HepG2 (cell line): ENCODE measurements around the gene PYCR2. TPM values are rescaled to one million over a fixed set of nuclear protein-coding genes. Genes with fewer than 3 reads are reported as not detected.

Experiments
- ARID5B ChIP-seq: IDR thresholded peaks from 2 replicates; pipeline ENCODE4 v1.4.0; 2020; ENCODE audit warnings: mild to moderate bottlenecking, missing genetic modification reagents
- ASH2L ChIP-seq: fragments of 300-600, 200-600 bp; sonication (generic); IDR thresholded peaks from 2 replicates; pipeline ENCODE4 v1.7.0; 2017; ENCODE audit warnings: low read depth, mild to moderate bottlenecking, moderate library complexity, mixed read lengths, low read length; ENCODE audit not compliant: insufficient read length
- BORCS8-MEF2B ChIP-seq: sonication (generic); formaldehyde crosslinking; IDR thresholded peaks from 2 replicates; pipeline ENCODE4 v1.8.0; 2022; ENCODE audit warnings: mild to moderate bottlenecking, missing genetic modification reagents
- HNRNPLL ChIP-seq: fragments of 200-400 bp; formaldehyde crosslinking; IDR thresholded peaks from 2 replicates; pipeline ENCODE4 v1.6.1; 2017; ENCODE audit warnings: mild to moderate bottlenecking, low read depth, low read length; ENCODE audit not compliant: poor library complexity, severe bottlenecking
- KLF16 ChIP-seq, 2 experiments: sonication (generic) in 1 of 2; formaldehyde crosslinking in 1 of 2; IDR thresholded peaks; 2 replicates each; pipeline versions ENCODE4 v1.6.1 to v1.8.0; 2016 to 2023; ENCODE audit warnings: missing genetic modification reagents in 2 of 2, missing compliant biosample characterization in 1 of 2
- MAZ ChIP-seq, 2 experiments: sonication (generic) in 1 of 2; formaldehyde crosslinking in 1 of 2; IDR thresholded peaks; 2 replicates each; pipeline versions ENCODE4 v1.5.0 to v1.6.1; 2012 to 2020; ENCODE audit warnings: low read depth in 2 of 2, mild to moderate bottlenecking in 2 of 2, borderline replicate concordance in 1 of 2, improper control_type of control experiment in 1 of 2, low read length in 1 of 2, missing genetic modification reagents in 1 of 2, moderate library complexity in 1 of 2
- MTA1 ChIP-seq: sonication (generic); formaldehyde crosslinking; IDR thresholded peaks from 2 replicates; pipeline ENCODE4 v1.4.0; 2020; ENCODE audit warnings: missing genetic modification reagents, mild to moderate bottlenecking, borderline replicate concordance
- PBX2 ChIP-seq: IDR thresholded peaks from 2 replicates; pipeline ENCODE4 v1.6.1; 2016; ENCODE audit warnings: control low read depth
- ZBTB7A ChIP-seq: sonication (generic); formaldehyde crosslinking; IDR thresholded peaks from 2 replicates; pipeline ENCODE4 v1.8.0; 2022; ENCODE audit warnings: mild to moderate bottlenecking, missing genetic modification reagents
- ZNF124 ChIP-seq: sonication (generic); formaldehyde crosslinking; IDR thresholded peaks from 2 replicates; pipeline ENCODE4 v1.4.0; 2020; ENCODE audit warnings: missing genetic modification reagents
- ZNF138 ChIP-seq: sonication (generic); formaldehyde crosslinking; IDR thresholded peaks from 2 replicates; pipeline ENCODE4 v1.5.0; 2020; ENCODE audit warnings: mild to moderate bottlenecking, low read depth, missing genetic modification reagents
- ZNF30 ChIP-seq: sonication (generic); formaldehyde crosslinking; IDR thresholded peaks from 2 replicates; pipeline ENCODE4 v1.5.0; 2020; ENCODE audit warnings: mild to moderate bottlenecking, missing genetic modification reagents
- ZNF446 ChIP-seq: sonication (generic); formaldehyde crosslinking; IDR thresholded peaks from 2 replicates; pipeline ENCODE4 v1.5.0; 2020; ENCODE audit warnings: mild to moderate bottlenecking, missing genetic modification reagents
- ZNF605 ChIP-seq: sonication (generic); formaldehyde crosslinking; IDR thresholded peaks from 2 replicates; pipeline ENCODE4 v1.8.0; 2022; ENCODE audit warnings: mild to moderate bottlenecking, missing genetic modification reagents
- ZNF7 ChIP-seq: IDR thresholded peaks from 2 replicates; pipeline ENCODE4 v1.6.1; 2016; ENCODE audit warnings: missing biosample characterization, missing genetic modification reagents
- ZNF761 ChIP-seq: sonication (generic); formaldehyde crosslinking; conservative IDR thresholded peaks from 2 replicates; pipeline ENCODE4 v1.4.0; 2020; ENCODE audit warnings: mild to moderate bottlenecking, missing genetic modification reagents
- polyA plus RNA-seq, 8 experiments: library from polyadenylated mRNA; depleted of rRNA in 3 of 8; stranded (reverse) in 7 of 8; unstranded in 1 of 8; fragments of >200 nt; fragmentation: Illumina TruSeq in 4 of 8; extraction: Trizol in 4 of 8; gene quantifications; 2 replicates each; pipeline versions ENCODE4 v1.2.1 to v1.2.3, GENCODE V29; 2011 to 2016; ENCODE audit warnings: low read depth in 4 of 8, missing spikeins in 1 of 8, mixed read lengths in 1 of 8; ENCODE audit not compliant: insufficient read depth in 1 of 8
- total RNA-seq, 5 experiments: library from RNA; depleted of rRNA; stranded (reverse); fragments of >200 nt; fragmentation: Illumina TruSeq; extraction: Trizol; gene quantifications; 2 replicates each; pipeline ENCODE4 v1.2.3, GENCODE V29; 2016; ENCODE audit warnings: low read depth in 1 of 5
- TF ChIP-seq, protein P1 (sequence below): sonication (generic); formaldehyde crosslinking; IDR thresholded peaks from 2 replicates; pipeline ENCODE4 v1.5.1; 2020; ENCODE audit warnings: missing genetic modification reagents, mild to moderate bottlenecking, borderline replicate concordance
- TF ChIP-seq, protein P2 (sequence below): IDR thresholded peaks from 2 replicates; pipeline ENCODE4 v1.6.1; 2016; ENCODE audit warnings: missing genetic modification reagents, missing compliant biosample characterization
- TF ChIP-seq, protein P3 (sequence below): sonication (generic); formaldehyde crosslinking; IDR thresholded peaks from 2 replicates; pipeline ENCODE4 v1.4.0; 2020; ENCODE audit warnings: missing genetic modification reagents

Gene PYCR2
- total and polyA plus RNA-seq, 2 of the 13 experiments (the other 11 are each of a cell fraction or from before 2014, with no cell fraction given): 47.2 to 47.8 TPM

DNA sequence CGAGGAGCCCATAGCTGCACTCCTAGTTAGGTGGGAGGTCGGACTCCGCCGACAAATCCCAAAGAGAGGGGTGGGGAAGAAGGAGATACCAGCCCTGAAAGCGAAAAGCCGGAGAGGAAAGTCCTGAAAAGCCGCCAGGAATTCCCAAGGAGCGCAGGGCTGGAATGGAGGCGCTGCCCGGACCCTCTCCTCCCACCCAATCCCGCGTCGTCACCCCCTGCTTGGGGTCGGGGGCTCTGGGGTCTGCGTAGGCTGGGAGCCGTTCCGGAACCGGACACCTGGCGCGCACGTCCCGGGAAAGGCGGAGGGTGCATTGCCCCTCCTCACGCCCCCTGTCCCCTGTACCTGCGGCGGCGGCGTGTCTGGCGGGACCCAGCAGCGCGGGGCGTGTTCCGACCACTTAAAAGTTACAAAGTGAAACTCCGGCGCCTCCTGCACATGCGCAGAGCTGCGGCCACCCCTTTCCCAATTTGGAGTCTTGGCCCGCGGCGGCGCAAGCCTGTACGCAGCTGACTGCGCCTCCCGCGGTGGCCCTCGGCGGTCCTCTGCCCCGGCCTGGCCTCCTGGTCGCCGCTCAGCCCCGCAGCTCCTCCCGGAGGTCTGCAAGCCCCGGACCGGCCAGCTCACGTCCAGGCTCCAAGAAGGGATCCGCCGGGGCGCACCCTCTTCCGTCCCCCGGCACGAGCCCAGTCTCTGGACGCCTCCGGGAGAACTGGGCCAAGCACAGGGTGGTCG is 41.9 kb downstream of the PYCR2 start, which contains the start of gene TMEM63A (continued):
- TF ChIP-seq MAZ (IDR thresholded peaks at IDR 0.05; ENCODE audit: borderline replicate concordance, low read depth, low read length): no peak
- peak; percentile 77 for TF ChIP-seq MAZ (CRISPR knock-in tag; IDR thresholded peaks at IDR 0.05; ENCODE audit: low read depth)
- no peak for TF ChIP-seq ZNF446
- no peak for TF ChIP-seq ASH2L
- TF ChIP-seq, protein P1, sequence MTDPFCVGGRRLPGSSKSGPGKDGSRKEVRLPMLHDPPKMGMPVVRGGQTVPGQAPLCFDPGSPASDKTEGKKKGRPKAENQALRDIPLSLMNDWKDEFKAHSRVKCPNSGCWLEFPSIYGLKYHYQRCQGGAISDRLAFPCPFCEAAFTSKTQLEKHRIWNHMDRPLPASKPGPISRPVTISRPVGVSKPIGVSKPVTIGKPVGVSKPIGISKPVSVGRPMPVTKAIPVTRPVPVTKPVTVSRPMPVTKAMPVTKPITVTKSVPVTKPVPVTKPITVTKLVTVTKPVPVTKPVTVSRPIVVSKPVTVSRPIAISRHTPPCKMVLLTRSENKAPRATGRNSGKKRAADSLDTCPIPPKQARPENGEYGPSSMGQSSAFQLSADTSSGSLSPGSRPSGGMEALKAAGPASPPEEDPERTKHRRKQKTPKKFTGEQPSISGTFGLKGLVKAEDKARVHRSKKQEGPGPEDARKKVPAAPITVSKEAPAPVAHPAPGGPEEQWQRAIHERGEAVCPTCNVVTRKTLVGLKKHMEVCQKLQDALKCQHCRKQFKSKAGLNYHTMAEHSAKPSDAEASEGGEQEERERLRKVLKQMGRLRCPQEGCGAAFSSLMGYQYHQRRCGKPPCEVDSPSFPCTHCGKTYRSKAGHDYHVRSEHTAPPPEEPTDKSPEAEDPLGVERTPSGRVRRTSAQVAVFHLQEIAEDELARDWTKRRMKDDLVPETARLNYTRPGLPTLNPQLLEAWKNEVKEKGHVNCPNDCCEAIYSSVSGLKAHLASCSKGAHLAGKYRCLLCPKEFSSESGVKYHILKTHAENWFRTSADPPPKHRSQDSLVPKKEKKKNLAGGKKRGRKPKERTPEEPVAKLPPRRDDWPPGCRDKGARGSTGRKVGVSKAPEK: no peak
- no peak for TF ChIP-seq MTA1 (CRISPR knock-in tag)
- peak in 1 of 2 experiments; percentile 48; a peak in 1 of 4 replicates for TF ChIP-seq KLF16 (CRISPR knock-in tag; IDR thresholded peaks at IDR 0.05)
- TF ChIP-seq ZNF138 (CRISPR knock-in tag): no peak; the same call in 1 of the 2 replicates
- no peak for TF ChIP-seq ZNF30
- TF ChIP-seq, protein P2, sequence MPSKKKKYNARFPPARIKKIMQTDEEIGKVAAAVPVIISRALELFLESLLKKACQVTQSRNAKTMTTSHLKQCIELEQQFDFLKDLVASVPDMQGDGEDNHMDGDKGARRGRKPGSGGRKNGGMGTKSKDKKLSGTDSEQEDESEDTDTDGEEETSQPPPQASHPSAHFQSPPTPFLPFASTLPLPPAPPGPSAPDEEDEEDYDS (CRISPR knock-in tag): peak; percentile 79
- TF ChIP-seq ZNF761 (CRISPR knock-in tag): peak; percentile 77; the same call in 1 of the 2 replicates
- TF ChIP-seq, protein P3, sequence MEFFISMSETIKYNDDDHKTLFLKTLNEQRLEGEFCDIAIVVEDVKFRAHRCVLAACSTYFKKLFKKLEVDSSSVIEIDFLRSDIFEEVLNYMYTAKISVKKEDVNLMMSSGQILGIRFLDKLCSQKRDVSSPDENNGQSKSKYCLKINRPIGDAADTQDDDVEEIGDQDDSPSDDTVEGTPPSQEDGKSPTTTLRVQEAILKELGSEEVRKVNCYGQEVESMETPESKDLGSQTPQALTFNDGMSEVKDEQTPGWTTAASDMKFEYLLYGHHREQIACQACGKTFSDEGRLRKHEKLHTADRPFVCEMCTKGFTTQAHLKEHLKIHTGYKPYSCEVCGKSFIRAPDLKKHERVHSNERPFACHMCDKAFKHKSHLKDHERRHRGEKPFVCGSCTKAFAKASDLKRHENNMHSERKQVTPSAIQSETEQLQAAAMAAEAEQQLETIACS: no peak
- TF ChIP-seq PBX2 (CRISPR knock-in tag): no peak
- no peak for TF ChIP-seq BORCS8-MEF2B (CRISPR knock-in tag)
- TF ChIP-seq ZBTB7A (CRISPR knock-in tag): peak; percentile 90
- no peak; the same call in 1 of the 2 replicates for TF ChIP-seq ARID5B (CRISPR knock-in tag)
- no peak for TF ChIP-seq ZNF605 (CRISPR knock-in tag)
- no peak for TF ChIP-seq ZNF124 (CRISPR knock-in tag)
- TF ChIP-seq ZNF7 (CRISPR knock-in tag): no peak
- peak; percentile 99 for TF ChIP-seq HNRNPLL
